GM21528 (cell line): ENCODE data around the gene PRKAG2.
"Not testable (repeated sequence)": the region's sequence is repeated elsewhere in the genome, so short reads cannot be mapped to it uniquely, and the experiment has no call there.

Source experiments
- ATAC-seq: cut with Tn5 transposase; IDR thresholded peaks from one replicate; pipeline ENCODE4 v1.9.1; 2021; ENCODE audit warnings: mild to moderate bottlenecking, moderate library complexity; ENCODE audit not compliant: unreplicated experiment, low FRiP score

The PRKAG2 gene

GRCh38 chr7:151885202-151885580 is 8.3 kb upstream of the PRKAG2 start:
- ATAC-seq: no peak

GRCh38 chr7:151884312-151885201 is 7.6 kb upstream of the PRKAG2 start:
- ATAC-seq: no peak

- no peak for ATAC-seq
These were observed 6.9 kb upstream of the PRKAG2 start for GRCh38 chr7:151883857-151884256.

- ATAC-seq: no peak
These were observed 5.8 kb upstream of the PRKAG2 start for GRCh38 chr7:151882734-151883133.

GRCh38 chr7:151880688-151881087 is 3.8 kb upstream of the PRKAG2 start:
- no peak for ATAC-seq

GRCh38 chr7:151877911-151878835 is 1.3 kb upstream of the PRKAG2 start:
- ATAC-seq: no peak

GRCh38 chr7:151875942-151876898 is 695 bp downstream of the PRKAG2 start:
- peak; percentile 37 for ATAC-seq

GRCh38 chr7:151874479-151874878 is 2.4 kb downstream of the PRKAG2 start:
- ATAC-seq: not testable (repeated sequence)

GRCh38 chr7:151873402-151873965 is 3.4 kb downstream of the PRKAG2 start:
- no peak for ATAC-seq

GRCh38 chr7:151872531-151873401 is 4.1 kb downstream of the PRKAG2 start:
- no peak for ATAC-seq

- no peak for ATAC-seq
These were observed 5.0 kb downstream of the PRKAG2 start for GRCh38 chr7:151871904-151872303.

- no peak for ATAC-seq
These were observed 5.7 kb downstream of the PRKAG2 start for GRCh38 chr7:151871189-151871735.

- ATAC-seq: no peak
These were observed 6.7 kb downstream of the PRKAG2 start for GRCh38 chr7:151869968-151870918.

GRCh38 chr7:151869455-151869854 is 7.5 kb downstream of the PRKAG2 start:
- no peak for ATAC-seq

GRCh38 chr7:151869109-151869428 is 7.8 kb downstream of the PRKAG2 start:
- no peak for ATAC-seq

GRCh38 chr7:151868396-151869108 is 8.4 kb downstream of the PRKAG2 start:
- ATAC-seq: no peak

- no peak for ATAC-seq
These were observed 9.0 kb downstream of the PRKAG2 start for GRCh38 chr7:151867912-151868311.
